ENCODE results near the gene NPLOC4.

NPLOC4 gene

DNA sequence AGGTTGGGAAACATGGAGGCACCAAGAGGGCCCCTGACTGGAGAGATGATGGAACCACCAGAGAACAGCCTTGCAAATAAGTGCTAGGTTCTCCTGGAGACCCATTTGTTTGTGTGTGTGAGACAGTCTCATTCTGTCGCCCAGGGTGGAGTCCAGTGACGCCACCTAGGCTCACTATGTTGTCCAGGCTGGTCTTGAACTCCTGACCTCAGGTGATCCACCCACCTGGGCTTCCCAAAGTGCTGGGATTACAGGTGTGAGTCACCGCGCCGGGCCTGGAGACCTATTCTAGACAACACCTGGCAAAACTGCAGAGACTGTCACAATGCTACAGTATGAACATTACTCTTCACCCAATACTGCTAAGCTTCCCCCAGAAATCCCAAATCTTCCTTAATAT lies 1.5 kb downstream of the NPLOC4 start (continued):
- TF ChIP-seq ZNF692 (tag by site-specific recombination; IDR thresholded peaks at IDR 0.05) (no peak), ZNF473 (tag by site-specific recombination; IDR thresholded peaks at IDR 0.05) (no peak), ZNF747 (tag by site-specific recombination; IDR thresholded peaks at IDR 0.05) (no peak), ZNF510 (tag by site-specific recombination; IDR thresholded peaks at IDR 0.05; ENCODE audit: insufficient replicate concordance) (no peak), ZNF248 (tag by site-specific recombination; IDR thresholded peaks at IDR 0.05) (no peak), GLI2 (tag by site-specific recombination; IDR thresholded peaks at IDR 0.05; ENCODE audit: borderline replicate concordance, low read depth) (no peak), ZNF354C (tag by site-specific recombination; IDR thresholded peaks at IDR 0.05; ENCODE audit: borderline replicate concordance, low read depth) (no peak), ZNF48 (tag by site-specific recombination; IDR thresholded peaks at IDR 0.05) (no peak), KLF7 (tag by site-specific recombination; IDR thresholded peaks at IDR 0.05; ENCODE audit: borderline replicate concordance) (no peak), SP2 (tag by site-specific recombination; IDR thresholded peaks at IDR 0.05) (no peak)

- Histone ChIP-seq H3K9me3 (ENCODE audit: control insufficient read depth, insufficient read depth, low read depth, low read length) (no peaks in the 10 kb centered on the region), H3K4me3 (ENCODE audit: low read depth, low read length) (no peak overlapping the region), H3K36me3 (ENCODE audit: control insufficient read depth in 2 of 2, insufficient read depth in 1 of 2, low read length in 2 of 2) (peaks cover 45 to 54% of the 10 kb centered on the region in 2 experiments), H3K4me1 (ENCODE audit: control insufficient read depth, insufficient read depth, low read length) (peaks cover 6% of the 10 kb centered on the region; the same call in 1 of the 2 replicates), H3K27ac (ENCODE audit: extremely low read depth, low read depth, low read length) (no peak overlapping the region)
- no peak for TF ChIP-seq ZNF544 (tag by site-specific recombination; IDR thresholded peaks at IDR 0.05)
- POLR2A ChIA-PET: interaction anchor here (0.7 to 1.6 kb wide), 4 partner anchors 31 to 83 kb away, joined by 3 to 5 read pairs (median 4); partner anchors contain the start of genes ARL16 and HGS
- CTCF ChIA-PET: interaction anchor here (0.6 to 1.2 kb wide), 5 partner anchors 12 to 40 kb away, joined by 3 to 4 read pairs (median 3); no protein-coding TSS in a partner anchor
Observed at GRCh38 chr17:81631482-81631881, 5.4 kb downstream of the NPLOC4 start.

DNA sequence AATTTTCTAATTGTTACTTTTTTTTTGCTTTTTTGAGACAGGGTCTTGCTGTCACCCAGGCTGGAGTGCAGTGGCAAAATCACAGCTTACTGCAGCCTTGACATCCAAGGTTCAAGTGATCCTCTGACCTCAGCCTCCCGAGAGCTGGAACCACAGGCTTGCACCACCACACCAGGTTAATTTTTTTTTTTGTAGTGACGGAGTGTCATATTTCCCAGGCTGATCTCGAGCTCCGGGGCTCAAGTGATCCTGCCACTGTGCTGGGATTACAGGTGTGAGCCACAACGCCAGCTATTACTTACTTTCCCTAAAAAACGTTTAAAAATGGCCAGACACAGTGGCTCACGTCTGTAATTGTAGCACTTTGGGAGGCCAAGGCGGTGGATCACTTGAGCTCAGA lies 6.6 kb downstream of the NPLOC4 start:
- Histone ChIP-seq H3K9me3 (ENCODE audit: control insufficient read depth, insufficient read depth, low read depth, low read length) (no peaks in the 10 kb centered on the region), H3K4me1 (ENCODE audit: control insufficient read depth, insufficient read depth, low read length) (no peaks in the 10 kb centered on the region), H3K27ac (ENCODE audit: extremely low read depth, low read depth, low read length) (no peak overlapping the region), H3K4me3 (ENCODE audit: low read depth, low read length) (no peak overlapping the region), H3K36me3 (ENCODE audit: control insufficient read depth in 2 of 2, insufficient read depth in 1 of 2, low read length in 2 of 2) (peaks cover 57 to 66% of the 10 kb centered on the region in 2 experiments)
- no peak for TF ChIP-seq ZFP3 (tag by site-specific recombination; IDR thresholded peaks at IDR 0.05; ENCODE audit: low read depth)
- TF ChIP-seq, protein P1, sequence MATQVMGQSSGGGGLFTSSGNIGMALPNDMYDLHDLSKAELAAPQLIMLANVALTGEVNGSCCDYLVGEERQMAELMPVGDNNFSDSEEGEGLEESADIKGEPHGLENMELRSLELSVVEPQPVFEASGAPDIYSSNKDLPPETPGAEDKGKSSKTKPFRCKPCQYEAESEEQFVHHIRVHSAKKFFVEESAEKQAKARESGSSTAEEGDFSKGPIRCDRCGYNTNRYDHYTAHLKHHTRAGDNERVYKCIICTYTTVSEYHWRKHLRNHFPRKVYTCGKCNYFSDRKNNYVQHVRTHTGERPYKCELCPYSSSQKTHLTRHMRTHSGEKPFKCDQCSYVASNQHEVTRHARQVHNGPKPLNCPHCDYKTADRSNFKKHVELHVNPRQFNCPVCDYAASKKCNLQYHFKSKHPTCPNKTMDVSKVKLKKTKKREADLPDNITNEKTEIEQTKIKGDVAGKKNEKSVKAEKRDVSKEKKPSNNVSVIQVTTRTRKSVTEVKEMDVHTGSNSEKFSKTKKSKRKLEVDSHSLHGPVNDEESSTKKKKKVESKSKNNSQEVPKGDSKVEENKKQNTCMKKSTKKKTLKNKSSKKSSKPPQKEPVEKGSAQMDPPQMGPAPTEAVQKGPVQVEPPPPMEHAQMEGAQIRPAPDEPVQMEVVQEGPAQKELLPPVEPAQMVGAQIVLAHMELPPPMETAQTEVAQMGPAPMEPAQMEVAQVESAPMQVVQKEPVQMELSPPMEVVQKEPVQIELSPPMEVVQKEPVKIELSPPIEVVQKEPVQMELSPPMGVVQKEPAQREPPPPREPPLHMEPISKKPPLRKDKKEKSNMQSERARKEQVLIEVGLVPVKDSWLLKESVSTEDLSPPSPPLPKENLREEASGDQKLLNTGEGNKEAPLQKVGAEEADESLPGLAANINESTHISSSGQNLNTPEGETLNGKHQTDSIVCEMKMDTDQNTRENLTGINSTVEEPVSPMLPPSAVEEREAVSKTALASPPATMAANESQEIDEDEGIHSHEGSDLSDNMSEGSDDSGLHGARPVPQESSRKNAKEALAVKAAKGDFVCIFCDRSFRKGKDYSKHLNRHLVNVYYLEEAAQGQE (tag by site-specific recombination; IDR thresholded peaks at IDR 0.05): no peak
- TF ChIP-seq ZNF596 (tag by site-specific recombination; IDR thresholded peaks at IDR 0.05): no peak
- TF ChIP-seq REPIN1 (tag by site-specific recombination; IDR thresholded peaks at IDR 0.05; ENCODE audit: low read depth): no peak
- TF ChIP-seq ZNF514 (tag by site-specific recombination; IDR thresholded peaks at IDR 0.05): no peak
- TF ChIP-seq ZNF623 (tag by site-specific recombination; IDR thresholded peaks at IDR 0.05): no peak
- no peak for TF ChIP-seq HOXD13 (CRISPR knock-in tag; IDR thresholded peaks at IDR 0.05; ENCODE audit: borderline replicate concordance)
- TF ChIP-seq ZNF555 (tag by site-specific recombination; conservative IDR thresholded peaks at IDR 0.05): no peak
- no peak for TF ChIP-seq ZBTB10 (tag by site-specific recombination; IDR thresholded peaks at IDR 0.05)
- TF ChIP-seq ZNF274 (IDR thresholded peaks at IDR 0.05; ENCODE audit: low read length): no peak
- no peak for TF ChIP-seq ZNF274 (tag by site-specific recombination; IDR thresholded peaks at IDR 0.05; ENCODE audit: borderline replicate concordance)
- TF ChIP-seq TCF7L2 (IDR thresholded peaks at IDR 0.05; ENCODE audit: borderline replicate concordance, low read depth, low read length): no peak
- TF ChIP-seq HOXA7 (CRISPR knock-in tag; IDR thresholded peaks at IDR 0.05; ENCODE audit: borderline replicate concordance): no peak
- TF ChIP-seq ZNF600 (tag by site-specific recombination; IDR thresholded peaks at IDR 0.05): no peak
- TF ChIP-seq ZNF169 (tag by site-specific recombination; IDR thresholded peaks at IDR 0.05): no peak
- ChIA-PET POLR2A (interaction anchor here (0.9 kb wide), 1 partner anchor 10 kb away, joined by 5 read pairs; no protein-coding TSS in a partner anchor), CTCF (interaction anchor here (0.6 to 1.2 kb wide), 4 partner anchors 24 to 378 kb away, joined by 3 read pairs; partner anchors contain the start of gene BAHCC1)

Data from HEK293 (cell line).